HG03139 (cell line): Measurements from ENCODE around the gene ZFP42.
"Not testable (repeated sequence)": the region's sequence is repeated elsewhere in the genome, so short reads cannot be mapped to it uniquely, and the experiment has no call there.

Experiments used
- ATAC-seq: cut with Tn5 transposase; IDR thresholded peaks from one replicate; pipeline ENCODE4 v1.9.1; 2021; ENCODE audit not compliant: unreplicated experiment

ZFP42 gene

DNA sequence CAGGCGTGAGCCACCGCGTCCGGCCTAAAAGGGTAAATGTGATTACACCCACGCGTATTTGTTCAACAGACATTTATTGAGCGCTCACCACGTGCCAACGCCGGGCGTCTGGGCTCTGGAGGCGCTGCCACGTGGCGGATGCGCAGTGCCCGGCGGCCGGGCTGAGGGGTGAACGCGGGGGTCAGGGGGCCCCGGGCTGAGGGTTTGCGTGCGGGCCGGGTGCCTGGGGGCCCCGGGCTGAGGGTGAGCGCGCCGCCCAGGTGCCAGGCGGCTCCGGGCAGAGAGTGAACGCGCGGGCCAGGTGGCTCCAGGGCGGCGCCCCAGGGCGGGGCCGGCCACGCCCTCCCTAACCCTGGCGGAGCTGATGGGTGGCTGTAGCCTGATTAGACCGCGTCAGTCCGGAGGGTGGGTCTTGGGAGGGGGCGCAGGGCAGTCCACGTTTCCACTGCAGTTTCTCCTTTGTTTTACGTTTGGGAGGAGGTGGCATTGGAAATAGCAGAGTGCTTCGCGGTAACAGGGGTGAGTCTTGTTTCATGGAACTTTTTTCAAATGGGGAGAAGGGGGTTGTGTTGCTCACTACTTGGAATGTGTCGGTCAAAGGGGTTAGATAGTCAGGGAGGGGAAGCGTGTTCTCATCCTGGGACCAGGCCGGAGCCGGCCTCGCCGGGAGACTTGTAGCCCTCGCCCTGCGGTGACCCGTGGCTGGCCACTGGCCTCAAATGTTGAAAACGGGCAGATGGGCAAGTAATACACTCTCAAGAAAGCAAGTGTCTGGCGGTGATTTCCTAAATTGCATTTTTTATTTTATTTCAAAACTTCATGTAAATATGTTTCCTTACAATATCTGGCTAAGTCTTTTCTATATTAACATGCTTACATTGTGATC is at the start of gene ZFP42:
Gene ZFP42, plus strand, starts transcription at position 450 of the 886 bp plus-strand sequence. CDS start 7,037 bp downstream, outside the sequence.
- ATAC-seq: no peak

GRCh38 chr4:187961171-187961570 is 34.4 kb upstream of the ZFP42 start:
- no peak for ATAC-seq

GRCh38 chr4:187961961-187962360 is 33.6 kb upstream of the ZFP42 start:
- ATAC-seq: no peak

DNA sequence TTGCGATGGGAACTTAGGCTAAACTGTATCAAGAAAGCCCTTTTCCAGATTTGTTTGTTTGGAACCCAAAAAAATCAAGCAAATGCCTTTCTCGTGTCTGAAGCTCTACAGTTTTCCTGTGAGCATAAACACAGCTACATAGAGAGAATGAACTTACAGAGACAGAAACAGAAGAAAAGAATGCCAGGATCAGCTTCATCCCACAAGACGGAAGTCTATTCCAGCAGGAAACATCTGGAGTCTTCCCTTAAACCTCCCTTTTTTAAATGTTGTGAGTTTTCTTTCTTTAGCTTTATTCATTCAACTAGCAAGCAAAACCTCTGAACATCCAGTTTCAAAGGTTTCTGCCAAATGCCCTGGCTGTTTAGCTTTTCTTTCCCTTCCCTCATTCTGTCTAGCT is 32.6 kb upstream of the ZFP42 start:
- ATAC-seq: no peak

DNA sequence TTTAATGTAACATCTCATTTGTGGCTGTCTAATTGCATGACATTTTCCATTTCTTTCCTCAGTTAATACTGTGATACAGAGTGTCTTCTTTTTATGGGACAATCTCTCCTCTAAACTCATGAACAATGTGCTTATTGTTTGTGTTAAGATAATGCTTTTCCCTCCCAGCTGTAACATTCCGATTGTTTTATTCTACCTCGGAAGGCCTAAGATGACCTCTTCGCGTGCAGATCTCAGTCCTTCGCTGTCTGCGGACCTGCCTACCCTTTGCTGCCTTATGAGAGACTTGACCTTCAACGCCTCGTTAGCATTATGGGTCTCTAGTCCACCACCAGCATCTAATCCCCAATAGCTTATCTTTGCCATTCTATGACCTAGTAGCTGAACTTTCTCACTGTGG is 29.8 kb upstream of the ZFP42 start:
- ATAC-seq: no peak

DNA sequence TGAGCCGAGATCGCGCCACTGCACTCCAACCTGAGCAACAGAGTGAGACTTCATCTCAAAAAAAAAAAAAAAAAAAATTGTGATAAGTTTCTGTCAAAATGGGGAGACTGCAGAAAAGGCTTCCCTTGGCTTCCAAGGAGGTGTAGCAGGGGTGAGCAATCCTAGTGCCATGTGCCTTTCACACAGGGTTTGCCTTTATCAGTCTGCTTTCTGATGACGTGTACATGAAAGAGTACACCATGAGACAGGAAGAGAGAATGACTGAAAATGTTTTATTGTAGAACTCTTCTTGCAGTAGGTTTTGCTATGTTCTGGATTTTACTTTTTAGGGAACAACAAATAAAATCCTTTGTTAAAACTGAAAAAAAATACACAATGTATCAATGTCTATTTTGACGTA is 23.4 kb upstream of the ZFP42 start:
- no peak for ATAC-seq

- ATAC-seq: no peak
These were observed 11.8 kb upstream of the ZFP42 start for GRCh38 chr4:187983746-187984145.

GRCh38 chr4:187992971-187993370 is 2.6 kb upstream of the ZFP42 start:
- no peak for ATAC-seq

DNA sequence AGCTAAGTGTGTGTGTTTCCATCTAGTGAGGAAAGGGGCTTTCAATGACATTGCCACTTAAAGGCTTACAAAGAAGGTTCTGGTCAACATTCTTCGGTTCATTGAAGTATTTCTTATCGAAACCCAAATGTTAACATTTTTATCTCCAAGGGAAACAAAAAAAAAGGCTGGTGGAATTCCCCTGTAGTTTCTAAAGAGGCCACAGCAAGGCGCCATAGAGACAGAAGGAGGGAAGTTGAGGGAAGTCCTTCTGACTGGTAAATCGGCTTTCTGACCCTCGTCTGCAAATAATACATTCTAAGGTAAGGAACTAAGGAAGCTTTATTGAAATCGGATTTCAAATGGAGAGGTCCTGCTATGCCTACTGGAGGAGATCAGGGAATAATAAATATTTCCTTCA is 1.7 kb upstream of the ZFP42 start:
- no peak for ATAC-seq

GRCh38 chr4:187996502-187997177 is 1.1 kb downstream of the ZFP42 start:
- no peak for ATAC-seq

GRCh38 chr4:187997991-187998390 is 2.4 kb downstream of the ZFP42 start:
- ATAC-seq: not testable (repeated sequence)

- ATAC-seq: no peak
These were observed 3.9 kb downstream of the ZFP42 start for GRCh38 chr4:187999406-187999932.

DNA sequence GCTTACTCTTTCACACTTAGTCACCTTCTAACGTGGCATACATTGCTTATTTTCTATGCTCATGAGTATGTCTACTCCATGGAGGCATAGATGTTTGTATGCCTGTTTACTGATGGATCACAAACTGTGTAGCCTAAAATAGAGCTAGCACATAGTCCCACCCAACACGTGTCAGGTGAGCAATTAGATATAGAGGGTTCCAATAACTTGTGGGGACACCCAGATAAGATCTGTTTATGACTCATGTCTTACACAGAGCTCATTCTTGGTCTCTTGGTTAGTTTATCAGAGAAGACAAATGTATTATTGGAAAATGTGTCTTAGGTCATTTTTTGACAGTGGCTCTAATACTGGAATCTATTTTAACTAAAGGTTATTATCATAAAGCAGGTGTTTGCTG is 6.8 kb downstream of the ZFP42 start:
- ATAC-seq: no peak

- no peak for ATAC-seq
These were observed 7.2 kb downstream of the ZFP42 start for GRCh38 chr4:188002751-188003150.

- no peak for ATAC-seq
These were observed 10.0 kb downstream of the ZFP42 start for GRCh38 chr4:188005561-188005960.

DNA sequence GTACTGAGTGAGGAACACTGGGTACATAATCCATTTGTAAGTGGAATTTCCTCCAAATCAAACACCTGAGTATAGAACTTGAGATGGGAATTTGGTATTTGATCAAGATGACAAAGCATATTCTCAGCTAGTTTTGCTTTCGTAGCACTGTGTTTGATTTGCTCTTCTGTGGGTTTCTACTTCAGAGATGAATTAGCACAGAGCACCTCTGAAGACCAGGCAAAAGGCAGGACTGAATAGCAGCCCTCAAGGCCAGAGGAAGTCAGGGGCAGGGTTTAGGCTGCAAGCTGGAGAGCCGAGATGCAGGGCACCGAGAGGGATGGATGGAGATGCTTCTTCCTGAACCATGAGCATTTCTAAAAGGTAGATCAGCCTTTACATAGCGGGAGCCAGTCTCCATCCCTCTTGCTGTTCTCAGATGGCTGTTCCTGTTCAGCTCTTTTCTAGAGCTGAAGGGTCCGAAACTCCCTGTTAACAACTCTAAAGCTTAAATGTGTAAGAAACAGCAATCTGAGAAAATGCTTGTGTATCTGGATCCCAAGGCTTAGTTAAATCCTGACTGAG is 10.8 kb downstream of the ZFP42 start:
- no peak for ATAC-seq

GRCh38 chr4:188008377-188008776 is 12.8 kb downstream of the ZFP42 start:
- no peak for ATAC-seq

DNA sequence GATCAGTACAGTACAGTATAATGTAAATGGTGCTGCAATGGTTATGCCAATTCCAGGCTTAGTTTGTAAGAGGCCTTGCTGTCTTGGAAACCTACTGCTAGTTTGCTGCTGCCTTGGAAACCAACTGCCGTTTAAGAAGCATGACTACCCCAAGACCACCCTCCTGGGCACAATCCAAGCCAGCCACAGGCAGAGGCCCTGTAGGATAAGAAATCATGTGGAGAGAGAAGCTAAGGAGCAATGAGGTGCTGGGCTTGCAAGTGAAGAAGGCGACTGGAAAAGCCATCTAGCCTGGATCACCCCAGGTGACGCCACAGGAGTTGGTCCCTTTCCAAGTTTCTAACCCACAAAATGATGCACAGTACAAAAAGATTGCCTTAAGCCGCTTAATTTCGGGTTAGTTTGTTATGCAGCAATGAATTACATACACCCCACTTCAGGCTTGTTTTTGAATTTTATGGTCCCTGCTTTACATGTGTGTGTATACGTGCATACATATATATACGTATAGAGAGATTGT is 16.9 kb downstream of the ZFP42 start:
- ATAC-seq: no peak

GRCh38 chr4:188015025-188015940 is 19.7 kb downstream of the ZFP42 start:
- no peak for ATAC-seq

- no peak for ATAC-seq
These were observed 21.2 kb downstream of the ZFP42 start for GRCh38 chr4:188016754-188017153.
